ENCODE results near the gene RRP1. TPM values are rescaled to one million over a fixed set of nuclear protein-coding genes. Genes with fewer than 3 reads are reported as not detected.

Gene RRP1
- total RNA-seq: 11.9 and 16.5 TPM in 2 replicates

GRCh38 chr21:43789276-43790009, at the start of gene RRP1:
RRP1 (plus strand) TSS chr21:43789577; CDS start chr21:43789630, 53 bp downstream.

GRCh38 chr21:43775795-43776430, 13.5 kb upstream of the RRP1 start, which contains the start of gene CSTB:
CSTB (minus strand) TSS chr21:43776308; CDS start chr21:43776269, 39 bp downstream.

Other genes starting within 250 kb of the RRP1 start
- gene HSF2BP, start 130.1 kb upstream of the RRP1 start, total RNA-seq: 1.3 and 1.7 TPM in 2 replicates
- 14.2 and 20.0 TPM in 2 replicates for gene RRP1B, start 130.0 kb upstream of the RRP1 start, total RNA-seq
- 144 and 230 TPM in 2 replicates for gene PDXK, start 70.4 kb upstream of the RRP1 start, total RNA-seq
- 12.2 and 21.4 TPM in 2 replicates for gene CSTB, start 13.3 kb upstream of the RRP1 start, total RNA-seq
- gene AGPAT3, start 75.6 kb downstream of the RRP1 start, total RNA-seq: 30.3 and 36.1 TPM in 2 replicates
- 15.1 and 17.3 TPM in 2 replicates for gene TRAPPC10, start 222.7 kb downstream of the RRP1 start, total RNA-seq

Measured in smooth muscle cell of bladder (primary cell).